MM.1S (cell line): ENCODE measurements around the gene AGPAT2.

Experiments used
- CTCF ChIP-seq: fragments of 300-600 bp; sonication (generic); IDR thresholded peaks from 2 replicates; pipeline ENCODE4 v1.5.1; 2016; ENCODE audit warnings: antibody characterized with exemption, low read length, mixed read lengths
- EZH2 ChIP-seq: fragments of 300-600 bp; sonication (generic); optimal IDR thresholded peaks from 2 replicates; pipeline ENCODE3; 2017; ENCODE audit warnings: low read depth, mild to moderate bottlenecking, antibody characterized with exemption, low read length, mixed read lengths

GRCh38 chr9:136651860-136652259, 35.4 kb downstream of the AGPAT2 start:
- TF ChIP-seq CTCF (no peak), EZH2 (no peak)
